Measurements from ENCODE around the gene HLA-DPB1. TPM values are rescaled to one million over a fixed set of nuclear protein-coding genes. Genes with fewer than 3 reads are reported as not detected.

The HLA-DPB1 gene
- total and polyA plus RNA-seq, 9 of the 15 experiments (the other 6 are each of a cell fraction or from before 2014, with no cell fraction given) = 0.07 to 1.2 (median 0.51) TPM

DNA sequence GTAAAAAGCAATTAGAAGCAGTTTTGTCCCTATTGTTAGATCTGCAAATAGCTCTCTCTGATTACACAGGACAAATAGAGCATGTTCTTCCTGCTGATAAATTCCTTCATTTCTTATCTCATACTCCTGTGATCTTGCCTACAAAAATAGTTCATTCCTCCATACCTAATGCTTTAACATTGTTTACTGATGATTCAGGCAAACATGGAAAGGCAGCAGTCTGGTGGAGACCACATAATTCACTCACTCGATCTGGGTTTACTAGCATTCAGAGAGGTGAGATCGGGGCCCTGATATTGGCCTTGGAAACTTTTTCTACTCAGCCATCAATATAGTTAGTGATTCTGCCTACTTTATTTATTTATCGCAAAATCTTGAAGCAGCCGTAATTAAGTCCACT, 22.6 kb upstream of the HLA-DPB1 start:
- CTCF ChIA-PET (ENCODE audit: low intra/inter-chr PET ratio) = no interaction called here
- no peaks in the 10 kb centered on the region for H3K36me3 ChIP-seq (ENCODE audit: control insufficient read depth, insufficient read depth, low read length)
- no TSS peak for BruUV-seq (replicated peaks)
- DNase-seq (ENCODE audit: extremely low read depth in 1 of 4, low spot score in 3 of 4) (no peak), ATAC-seq (no peak), FAIRE-seq (no peak)
- H2AFZ ChIP-seq (ENCODE audit: low read depth, low read length) = no peak overlapping the region
- WGBS (ENCODE audit: insufficient coverage, low coverage, missing lambda C conversion rate) = 8% methylated on average over 4 of the region's 4 CpGs
- no peaks in the 10 kb centered on the region for H3K79me2 ChIP-seq (ENCODE audit: control insufficient read depth, insufficient read depth, low read length)
- no peaks in the 10 kb centered on the region for H3K9me1 ChIP-seq (ENCODE audit: control insufficient read depth, insufficient read depth, low read length)
- H3K4me1 ChIP-seq (replicated peaks in 1 of 2; ENCODE audit: control insufficient read depth in 2 of 2, insufficient read depth in 2 of 2, low read length in 2 of 2) = no peaks in the 10 kb centered on the region
- no peak for TF ChIP-seq GATAD2A (IDR thresholded peaks at IDR 0.05)
- no peak for TF ChIP-seq TGIF2 (CRISPR knock-in tag; IDR thresholded peaks at IDR 0.05)
- TF ChIP-seq KLF1 (tag; IDR thresholded peaks at IDR 0.05) = no peak
- TF ChIP-seq ARID2 (IDR thresholded peaks at IDR 0.05) = no peak
- TF ChIP-seq, protein P1, sequence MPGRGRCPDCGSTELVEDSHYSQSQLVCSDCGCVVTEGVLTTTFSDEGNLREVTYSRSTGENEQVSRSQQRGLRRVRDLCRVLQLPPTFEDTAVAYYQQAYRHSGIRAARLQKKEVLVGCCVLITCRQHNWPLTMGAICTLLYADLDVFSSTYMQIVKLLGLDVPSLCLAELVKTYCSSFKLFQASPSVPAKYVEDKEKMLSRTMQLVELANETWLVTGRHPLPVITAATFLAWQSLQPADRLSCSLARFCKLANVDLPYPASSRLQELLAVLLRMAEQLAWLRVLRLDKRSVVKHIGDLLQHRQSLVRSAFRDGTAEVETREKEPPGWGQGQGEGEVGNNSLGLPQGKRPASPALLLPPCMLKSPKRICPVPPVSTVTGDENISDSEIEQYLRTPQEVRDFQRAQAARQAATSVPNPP (IDR thresholded peaks at IDR 0.05; ENCODE audit: borderline replicate concordance, insufficient read depth, insufficient read length) = no peak
- TF ChIP-seq BRD4 (IDR thresholded peaks at IDR 0.05) = no peak
- no peak for TF ChIP-seq POLR2H (tag; IDR thresholded peaks at IDR 0.05; ENCODE audit: low read depth)
- no peak for TF ChIP-seq MIER1 (IDR thresholded peaks at IDR 0.05; ENCODE audit: low read depth)
- TF ChIP-seq, protein P2, sequence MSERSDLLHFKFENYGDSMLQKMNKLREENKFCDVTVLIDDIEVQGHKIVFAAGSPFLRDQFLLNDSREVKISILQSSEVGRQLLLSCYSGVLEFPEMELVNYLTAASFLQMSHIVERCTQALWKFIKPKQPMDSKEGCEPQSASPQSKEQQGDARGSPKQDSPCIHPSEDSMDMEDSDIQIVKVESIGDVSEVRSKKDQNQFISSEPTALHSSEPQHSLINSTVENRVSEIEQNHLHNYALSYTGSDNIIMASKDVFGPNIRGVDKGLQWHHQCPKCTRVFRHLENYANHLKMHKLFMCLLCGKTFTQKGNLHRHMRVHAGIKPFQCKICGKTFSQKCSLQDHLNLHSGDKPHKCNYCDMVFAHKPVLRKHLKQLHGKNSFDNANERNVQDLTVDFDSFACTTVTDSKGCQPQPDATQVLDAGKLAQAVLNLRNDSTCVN (CRISPR knock-in tag; IDR thresholded peaks at IDR 0.05) = no peak
- TF ChIP-seq, protein P3, sequence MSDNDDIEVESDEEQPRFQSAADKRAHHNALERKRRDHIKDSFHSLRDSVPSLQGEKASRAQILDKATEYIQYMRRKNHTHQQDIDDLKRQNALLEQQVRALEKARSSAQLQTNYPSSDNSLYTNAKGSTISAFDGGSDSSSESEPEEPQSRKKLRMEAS (CRISPR knock-in tag; IDR thresholded peaks at IDR 0.05) = no peak
- TF ChIP-seq MYC (IDR thresholded peaks at IDR 0.05; ENCODE audit: low read depth, low read length) = no peak
- no peak for TF ChIP-seq MYC (CRISPR knock-in tag; IDR thresholded peaks at IDR 0.05; ENCODE audit: borderline replicate concordance, low read depth)
- no peak for TF ChIP-seq GATAD2B (IDR thresholded peaks at IDR 0.05; ENCODE audit: borderline replicate concordance)
- TF ChIP-seq TBL1XR1 (IDR thresholded peaks at IDR 0.05; ENCODE audit: low read length in 2 of 2) = no peak
- TF ChIP-seq POLR2B (IDR thresholded peaks at IDR 0.05; ENCODE audit: low read depth, partially characterized antibody) = no peak
- TF ChIP-seq, protein P4, sequence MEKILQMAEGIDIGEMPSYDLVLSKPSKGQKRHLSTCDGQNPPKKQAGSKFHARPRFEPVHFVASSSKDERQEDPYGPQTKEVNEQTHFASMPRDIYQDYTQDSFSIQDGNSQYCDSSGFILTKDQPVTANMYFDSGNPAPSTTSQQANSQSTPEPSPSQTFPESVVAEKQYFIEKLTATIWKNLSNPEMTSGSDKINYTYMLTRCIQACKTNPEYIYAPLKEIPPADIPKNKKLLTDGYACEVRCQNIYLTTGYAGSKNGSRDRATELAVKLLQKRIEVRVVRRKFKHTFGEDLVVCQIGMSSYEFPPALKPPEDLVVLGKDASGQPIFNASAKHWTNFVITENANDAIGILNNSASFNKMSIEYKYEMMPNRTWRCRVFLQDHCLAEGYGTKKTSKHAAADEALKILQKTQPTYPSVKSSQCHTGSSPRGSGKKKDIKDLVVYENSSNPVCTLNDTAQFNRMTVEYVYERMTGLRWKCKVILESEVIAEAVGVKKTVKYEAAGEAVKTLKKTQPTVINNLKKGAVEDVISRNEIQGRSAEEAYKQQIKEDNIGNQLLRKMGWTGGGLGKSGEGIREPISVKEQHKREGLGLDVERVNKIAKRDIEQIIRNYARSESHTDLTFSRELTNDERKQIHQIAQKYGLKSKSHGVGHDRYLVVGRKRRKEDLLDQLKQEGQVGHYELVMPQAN (IDR thresholded peaks at IDR 0.05; ENCODE audit: borderline replicate concordance) = no peak
- H4K20me1 ChIP-seq (replicated peaks; ENCODE audit: control insufficient read depth, insufficient read depth, low read length) = no peaks in the 10 kb centered on the region
- H3K4me3 ChIP-seq = no peak overlapping the region
- peaks cover 7 to 14% of the 10 kb centered on the region in 2 experiments; a peak in 3 of 5 replicates for H3K27me3 ChIP-seq (ENCODE audit: control insufficient read depth in 2 of 2, insufficient read depth in 2 of 2, low read length in 2 of 2)
- H3K4me2 ChIP-seq (ENCODE audit: insufficient read depth, low read length) = no peak overlapping the region
- H3K9me3 ChIP-seq (replicated peaks; ENCODE audit: control insufficient read depth, insufficient read depth, low read depth, low read length) = no peaks in the 10 kb centered on the region
- intact Hi-C loops (cut with micrococcal nuclease) (no loop called here), in situ Hi-C loops (cut with MboI) (no loop called here)
- H3K9ac ChIP-seq (ENCODE audit: insufficient read depth in 1 of 2, low read depth in 2 of 2, low read length in 2 of 2) = no peak overlapping the region
- H3K27ac ChIP-seq (ENCODE audit: extremely low read depth, low read depth, low read length) = no peak overlapping the region
- POLR2A ChIA-PET = interaction anchor here (0.6 to 1.5 kb wide), 2 partner anchors 9 to 175 kb away, joined by 4 to 6 read pairs; no protein-coding TSS in a partner anchor

Measured in K562 (cell line).